ENCODE data around the gene ARHGEF17.
"Not testable (repeated sequence)": the region's sequence is repeated elsewhere in the genome, so short reads cannot be mapped to it uniquely, and the experiment has no call there.

The ARHGEF17 gene

GRCh38 chr11:73308003-73308960 lies at the start of gene ARHGEF17:
TSS of gene ARHGEF17 (plus strand) at chr11:73308276. CDS start at chr11:73308639, 363 bp downstream.
- DNase-seq = peak; percentile 73

- no peak for DNase-seq
These were observed 48.5 kb upstream of the ARHGEF17 start for GRCh38 chr11:73259406-73260126.

- no peak for DNase-seq
These were observed 48.0 kb upstream of the ARHGEF17 start for GRCh38 chr11:73260127-73260457.

- DNase-seq = no peak
These were observed 45.1 kb upstream of the ARHGEF17 start for GRCh38 chr11:73262851-73263495.

GRCh38 chr11:73263640-73264039 lies 44.4 kb upstream of the ARHGEF17 start:
- no peak for DNase-seq

GRCh38 chr11:73265278-73265810 lies 42.7 kb upstream of the ARHGEF17 start:
- no peak for DNase-seq

- no peak for DNase-seq
These were observed 42.0 kb upstream of the ARHGEF17 start for GRCh38 chr11:73265853-73266645.

- DNase-seq = no peak
These were observed 41.4 kb upstream of the ARHGEF17 start for GRCh38 chr11:73266646-73267020.

- DNase-seq = no peak
These were observed 40.8 kb upstream of the ARHGEF17 start for GRCh38 chr11:73267122-73267846.

- no peak for DNase-seq
These were observed 40.1 kb upstream of the ARHGEF17 start for GRCh38 chr11:73267906-73268540.

GRCh38 chr11:73268671-73269271 lies 39.3 kb upstream of the ARHGEF17 start:
- DNase-seq = no peak

- no peak for DNase-seq
These were observed 38.5 kb upstream of the ARHGEF17 start for GRCh38 chr11:73269459-73270015.

- no peak for DNase-seq
These were observed 37.8 kb upstream of the ARHGEF17 start for GRCh38 chr11:73270016-73270854.

GRCh38 chr11:73270855-73271477 lies 37.1 kb upstream of the ARHGEF17 start:
- DNase-seq = no peak

- DNase-seq = not testable (repeated sequence)
These were observed 36.6 kb upstream of the ARHGEF17 start for GRCh38 chr11:73271478-73271865.

GRCh38 chr11:73271936-73272679 lies 36.0 kb upstream of the ARHGEF17 start, which contains the start of gene P2RY6:
TSS of gene P2RY6 (plus strand) at chr11:73272338. CDS start at chr11:73296519, 24,181 bp downstream.
- no peak for DNase-seq

GRCh38 chr11:73272680-73273038 lies 35.4 kb upstream of the ARHGEF17 start:
- DNase-seq = no peak
